Lung (tissue), 12 donors: Measurements from ENCODE around the gene STX18. TPM values are rescaled to one million over a fixed set of nuclear protein-coding genes. Genes with fewer than 3 reads are reported as not detected.

Experiments used
- ATAC-seq: fragments of 200-7000 bp; cut with Tn5 transposase; one replicate; pipeline ENCODE4 v1.9.1; 2020; ENCODE audit warnings: moderate number of reproducible peaks; ENCODE audit not compliant: insufficient read depth, low FRiP score
- DNase-seq, 3 donors: peaks; one replicate each; pipeline ENCODE4 v3.0.0-alpha.2; 2013 to 2017
- H3K27ac ChIP-seq, 2 donors: one replicate each; pipeline ENCODE4 v1.5.1; 2013; ENCODE audit warnings: mild to moderate bottlenecking in 2 of 2, moderate library complexity in 2 of 2, control low read depth in 1 of 2, inconsistent platforms in 1 of 2, low read depth in 1 of 2, low read length in 1 of 2
- H3K27me3 ChIP-seq, 3 donors: one replicate each; pipeline ENCODE4 v1.5.1; 2013; ENCODE audit warnings: low read length in 2 of 3; ENCODE audit not compliant: control insufficient read depth in 3 of 3, insufficient read depth in 3 of 3
- H3K36me3 ChIP-seq, 4 donors: one replicate each; pipeline ENCODE4 v1.5.1; 2013; ENCODE audit warnings: low read length in 4 of 4, mild to moderate bottlenecking in 1 of 4, moderate library complexity in 1 of 4; ENCODE audit not compliant: control insufficient read depth in 4 of 4, insufficient read depth in 4 of 4
- H3K4me1 ChIP-seq, 5 donors: one replicate each; pipeline ENCODE4 v1.5.1; 2013; ENCODE audit warnings: low read length in 5 of 5, mild to moderate bottlenecking in 2 of 5, moderate library complexity in 1 of 5; ENCODE audit not compliant: control insufficient read depth in 5 of 5, insufficient read depth in 5 of 5
- H3K4me3 ChIP-seq: one replicate; pipeline ENCODE4 v1.5.1; 2013; ENCODE audit warnings: mild to moderate bottlenecking, control low read depth, moderate library complexity
- H3K9ac ChIP-seq, 2 donors: one replicate each; pipeline ENCODE4 v1.5.1; 2013; ENCODE audit warnings: low read length in 2 of 2, control low read depth in 1 of 2; ENCODE audit not compliant: insufficient read depth in 1 of 2
- H3K9me3 ChIP-seq, 4 donors: one replicate each; pipeline ENCODE4 v1.5.1; 2013; ENCODE audit warnings: low read length in 3 of 4, mild to moderate bottlenecking in 1 of 4, moderate library complexity in 1 of 4; ENCODE audit not compliant: control insufficient read depth in 4 of 4, insufficient read depth in 3 of 4
- CTCF ChIP-seq: IDR thresholded peaks from 2 replicates; pipeline ENCODE4 v1.5.1; 2012; ENCODE audit warnings: mild to moderate bottlenecking; ENCODE audit errors: control extremely low read depth, extremely low read depth
- WGBS, 2 donors: extraction: QIAGEN DNeasy Blood & Tissue Kit; methylation state at CpG; one replicate each; pipeline ENCODE4 v1.1.7; 2013; 5-methylcytosine and 5-hydroxymethylcytosine counted together
- polyA plus RNA-seq, 2 donors: library from polyadenylated mRNA; stranded (reverse); fragments of 200-250 nt; gene quantifications; one replicate each; pipeline ENCODE4 v1.2.1, GENCODE V29; 2013
- total RNA-seq, 2 donors: library from RNA; depleted of rRNA in 1 of 2; stranded (reverse); fragments of >200 nt in 1 of 2; gene quantifications; one replicate each; pipeline ENCODE4 v1.2.1, GENCODE V29; 2014 to 2021
- donor health status: control.
- donor health status: control.
- donor health status: Bipolar disorder and iron deficiency.
- donor health status: healthy.
- donor health status: DM: yes; HTN: yes; CAD: no.

Gene STX18
- total and polyA plus RNA-seq, 4 donors: 16.2 to 34.1 (median 24.8) TPM

- H3K4me3 ChIP-seq: no peak overlapping the region
- H3K4me1 ChIP-seq: peaks cover 0 to 18% (median 7%) of the 10 kb centered on the region in 5 donors
- 82 to 95% methylated on average over 2 of the region's 2 CpGs for WGBS, 2 donors
- no peaks in the 10 kb centered on the region for H3K9me3 ChIP-seq
- TF ChIP-seq CTCF: no peak
- DNase-seq (no peak), ATAC-seq (no peak)
- no peak overlapping the region for H3K9ac ChIP-seq
- H3K27me3 ChIP-seq: no peaks in the 10 kb centered on the region
- no peak overlapping the region for H3K27ac ChIP-seq
- H3K36me3 ChIP-seq: peaks cover 0 to 18% (median 10%) of the 10 kb centered on the region in 4 donors
These were observed 101.4 kb downstream of the STX18 start for GRCh38 chr4:4440333-4441061.

- Histone ChIP-seq H3K9ac (no peak overlapping the region), H3K4me3 (no peak overlapping the region), H3K27me3 (no peaks in the 10 kb centered on the region), H3K36me3 (peaks cover 0 to 19% (median 11%) of the 10 kb centered on the region in 4 donors), H3K4me1 (peaks cover 0 to 18% (median 7%) of the 10 kb centered on the region in 5 donors), H3K9me3 (no peaks in the 10 kb centered on the region), H3K27ac (no peak overlapping the region)
- DNase-seq (peak; percentile 74 to 96 (median 96)), ATAC-seq (no peak)
- TF ChIP-seq CTCF: no peak
- WGBS, 2 donors: 75 to 77% methylated on average over 4 of the region's 4 CpGs
These were observed 102.1 kb downstream of the STX18 start for GRCh38 chr4:4439782-4440181.

GRCh38 chr4:4438891-4439290 lies 103.0 kb downstream of the STX18 start:
- ATAC-seq: no peak
- peaks cover 0 to 1% (median 0%) of the 10 kb centered on the region in 4 donors for H3K9me3 ChIP-seq
- H3K4me1 ChIP-seq: peaks cover 0 to 18% (median 7%) of the 10 kb centered on the region in 5 donors
- H3K36me3 ChIP-seq: peaks cover 3 to 22% (median 11%) of the 10 kb centered on the region in 4 donors
- no peak for DNase-seq
- no peak for TF ChIP-seq CTCF
- no peak overlapping the region for H3K9ac ChIP-seq
- H3K27me3 ChIP-seq: no peaks in the 10 kb centered on the region
- H3K27ac ChIP-seq: no peak overlapping the region
- no peak overlapping the region for H3K4me3 ChIP-seq
